Measurements from ENCODE around the gene WNT11.
"Not testable (repeated sequence)": the region's sequence is repeated elsewhere in the genome, so short reads cannot be mapped to it uniquely, and the experiment has no call there.

The WNT11 gene

GRCh38 chr11:76201056-76201455, 5.2 kb downstream of the WNT11 start:
- peaks cover 0 to 10% (median 4%) of the 10 kb centered on the region in 4 experiments for H3K4me1 ChIP-seq (ENCODE audit: control extremely low read depth in 1 of 4, control insufficient read depth in 4 of 4, insufficient read depth in 4 of 4, low read length in 3 of 4)
- ChIA-PET POLR2A (interaction anchor here (1.1 kb wide), 1 partner anchor 442 kb away, joined by 3 read pairs; no protein-coding TSS in a partner anchor), CTCF (interaction anchor here (1.3 to 1.4 kb wide), 2 partner anchors 9 to 118 kb away, joined by 3 to 4 read pairs; no protein-coding TSS in a partner anchor)
- whole genome bisulfite sequencing (ENCODE audit: insufficient coverage) = 95% methylated on average over 8 of the region's 10 CpGs
- H3K36me3 ChIP-seq (ENCODE audit: control insufficient read depth in 4 of 4, insufficient read depth in 4 of 4, low read length in 3 of 4) = no peaks in the 10 kb centered on the region
- H3K9me3 ChIP-seq (ENCODE audit: control extremely low read depth in 1 of 5, control insufficient read depth in 4 of 5, insufficient read depth in 2 of 5, low read depth in 1 of 5, low read length in 4 of 5) = no peaks in the 10 kb centered on the region
- peaks cover 0 to 25% (median 20%) of the 10 kb centered on the region in 5 experiments for H3K27me3 ChIP-seq (replicated peaks in 2 of 5; ENCODE audit: control insufficient read depth in 4 of 5, insufficient read depth in 5 of 5, low read length in 4 of 5)
- no peak overlapping the region for H3K27ac ChIP-seq (ENCODE audit: insufficient read depth in 1 of 2, low read depth in 1 of 2, low read length in 2 of 2, poor library complexity in 1 of 2, severe bottlenecking in 2 of 2)
- DNase-seq = no peak
- H3K4me3 ChIP-seq (ENCODE audit: control insufficient read depth in 1 of 7, extremely low read depth in 1 of 7, insufficient read depth in 4 of 7, low read depth in 2 of 7, low read length in 6 of 7) = no peak overlapping the region

DNA sequence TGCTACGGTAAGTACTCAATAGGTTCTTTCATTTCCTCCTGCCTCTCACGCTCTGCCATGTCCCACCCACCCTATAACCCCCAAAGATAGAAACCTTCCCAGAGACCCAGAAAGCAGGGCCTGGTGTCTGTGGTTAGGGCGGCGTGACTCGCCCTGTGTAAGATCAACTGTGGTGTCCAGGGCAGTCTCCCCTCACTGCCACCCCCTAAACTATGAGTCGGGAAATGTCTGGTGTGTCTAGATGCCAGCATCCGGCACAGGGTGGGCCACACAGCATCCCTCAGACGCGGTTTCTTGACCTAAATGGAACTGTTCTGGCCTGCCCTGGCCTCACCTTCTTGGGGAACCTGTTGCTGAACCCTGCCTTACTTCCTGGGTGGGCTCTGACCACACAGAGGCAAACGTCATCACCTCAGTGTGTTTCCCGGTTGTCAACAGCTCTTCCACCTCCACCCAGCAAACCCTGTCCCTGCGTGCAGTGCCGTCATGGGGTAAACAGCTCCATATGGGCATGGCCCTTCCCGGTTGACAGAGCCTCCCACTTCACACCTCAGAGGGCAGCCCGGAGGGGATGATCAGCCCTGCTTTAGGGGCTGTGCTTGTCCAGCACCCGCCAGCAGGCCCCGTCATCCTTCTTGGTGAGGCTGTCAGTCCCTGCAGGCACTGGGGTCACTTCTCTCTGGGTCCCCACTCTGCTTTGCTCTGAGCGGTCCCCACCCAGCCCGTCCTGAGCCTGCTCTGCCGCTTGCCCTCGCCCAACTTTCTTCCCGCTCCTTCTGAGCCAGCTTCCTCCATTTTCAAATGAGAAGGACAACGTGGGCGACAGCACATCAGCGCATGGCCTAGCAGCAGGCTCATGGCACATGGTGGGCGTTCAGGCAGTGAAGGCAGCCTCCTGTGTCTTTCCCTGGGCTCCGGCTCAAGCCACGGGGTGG, 6.0 kb downstream of the WNT11 start:
- ChIA-PET POLR2A (interaction anchor here (1.1 kb wide), 1 partner anchor 441 kb away, joined by 3 read pairs; no protein-coding TSS in a partner anchor), CTCF (interaction anchor here (1.3 to 1.4 kb wide), 2 partner anchors 10 to 119 kb away, joined by 3 to 4 read pairs; no protein-coding TSS in a partner anchor)
- Histone ChIP-seq H3K27me3 (replicated peaks in 2 of 5; ENCODE audit: control insufficient read depth in 4 of 5, insufficient read depth in 5 of 5, low read length in 4 of 5) (peaks cover 0 to 18% (median 13%) of the 10 kb centered on the region in 5 experiments), H3K4me1 (ENCODE audit: control extremely low read depth in 1 of 4, control insufficient read depth in 4 of 4, insufficient read depth in 4 of 4, low read length in 3 of 4) (peaks cover 0 to 2% (median 0%) of the 10 kb centered on the region in 4 experiments), H3K36me3 (ENCODE audit: control insufficient read depth in 4 of 4, insufficient read depth in 4 of 4, low read length in 3 of 4) (no peaks in the 10 kb centered on the region), H3K27ac (ENCODE audit: insufficient read depth in 1 of 2, low read depth in 1 of 2, low read length in 2 of 2, poor library complexity in 1 of 2, severe bottlenecking in 2 of 2) (no peak overlapping the region), H3K4me3 (ENCODE audit: control insufficient read depth in 1 of 7, extremely low read depth in 1 of 7, insufficient read depth in 4 of 7, low read depth in 2 of 7, low read length in 6 of 7) (no peak overlapping the region), H3K9me3 (ENCODE audit: control extremely low read depth in 1 of 5, control insufficient read depth in 4 of 5, insufficient read depth in 2 of 5, low read depth in 1 of 5, low read length in 4 of 5) (no peaks in the 10 kb centered on the region)
- WGBS (ENCODE audit: insufficient coverage) = 93% methylated on average over 25 of the region's 28 CpGs
- DNase-seq = no peak

- H3K27me3 ChIP-seq (replicated peaks in 2 of 5; ENCODE audit: control insufficient read depth in 4 of 5, insufficient read depth in 5 of 5, low read length in 4 of 5); POLR2A ChIA-PET; H3K4me3 ChIP-seq (ENCODE audit: control insufficient read depth in 1 of 7, extremely low read depth in 1 of 7, insufficient read depth in 4 of 7, low read depth in 2 of 7, low read length in 6 of 7); H3K4me1 ChIP-seq (ENCODE audit: control extremely low read depth in 1 of 4, control insufficient read depth in 4 of 4, insufficient read depth in 4 of 4, low read length in 3 of 4); H3K27ac ChIP-seq (ENCODE audit: insufficient read depth in 1 of 2, low read depth in 1 of 2, low read length in 2 of 2, poor library complexity in 1 of 2, severe bottlenecking in 2 of 2); H3K36me3 ChIP-seq (ENCODE audit: control insufficient read depth in 4 of 4, insufficient read depth in 4 of 4, low read length in 3 of 4); DNase-seq; H3K9me3 ChIP-seq (ENCODE audit: control extremely low read depth in 1 of 5, control insufficient read depth in 4 of 5, insufficient read depth in 2 of 5, low read depth in 1 of 5, low read length in 4 of 5): not testable (repeated sequence)
- CTCF ChIA-PET = interaction anchor here (1.0 kb wide), 2 partner anchors 8 to 303 kb away, joined by 3 to 4 read pairs; no protein-coding TSS in a partner anchor
- WGBS (ENCODE audit: insufficient coverage) = 100% methylated on average over 5 of the region's 6 CpGs
Measured at GRCh38 chr11:76198691-76199090, 7.6 kb downstream of the WNT11 start.

- CTCF ChIA-PET = interaction anchor here (1.0 to 1.4 kb wide), 3 partner anchors 9 to 302 kb away, joined by 3 to 4 read pairs (median 3); no protein-coding TSS in a partner anchor
- WGBS (ENCODE audit: insufficient coverage) = 97% methylated on average over 4 of the region's 6 CpGs
- H3K4me1 ChIP-seq (ENCODE audit: control extremely low read depth in 1 of 4, control insufficient read depth in 4 of 4, insufficient read depth in 4 of 4, low read length in 3 of 4) = no peaks in the 10 kb centered on the region
Measured at GRCh38 chr11:76197941-76198640, 8.2 kb downstream of the WNT11 start.

DNA sequence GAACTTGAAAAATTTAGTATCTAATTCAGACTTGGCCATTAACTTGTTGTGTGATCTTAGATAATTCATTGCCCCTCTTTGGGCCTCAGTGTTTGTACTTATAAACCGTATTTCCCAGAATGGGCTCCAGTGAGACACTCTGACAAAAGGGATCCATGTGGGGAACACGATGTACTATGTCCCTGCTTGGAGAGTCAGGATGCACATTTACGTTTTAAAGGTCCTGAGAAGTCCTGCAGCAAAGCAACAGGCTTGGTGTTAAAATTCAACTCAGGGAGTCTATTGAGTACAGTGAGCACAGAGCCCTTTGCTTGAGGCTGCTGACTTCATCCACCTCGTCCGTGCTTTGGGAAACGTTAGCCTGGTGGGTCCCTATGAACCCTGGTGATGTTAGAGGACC, 9.0 kb downstream of the WNT11 start:
- Histone ChIP-seq H3K27ac (ENCODE audit: insufficient read depth in 1 of 2, low read depth in 1 of 2, low read length in 2 of 2, poor library complexity in 1 of 2, severe bottlenecking in 2 of 2) (no peak overlapping the region), H3K9me3 (ENCODE audit: control extremely low read depth in 1 of 5, control insufficient read depth in 4 of 5, insufficient read depth in 2 of 5, low read depth in 1 of 5, low read length in 4 of 5) (no peaks in the 10 kb centered on the region), H3K36me3 (ENCODE audit: control insufficient read depth in 4 of 4, insufficient read depth in 4 of 4, low read length in 3 of 4) (no peaks in the 10 kb centered on the region), H3K4me1 (ENCODE audit: control extremely low read depth in 1 of 4, control insufficient read depth in 4 of 4, insufficient read depth in 4 of 4, low read length in 3 of 4) (no peaks in the 10 kb centered on the region), H3K27me3 (replicated peaks in 2 of 5; ENCODE audit: control insufficient read depth in 4 of 5, insufficient read depth in 5 of 5, low read length in 4 of 5) (no peaks in the 10 kb centered on the region), H3K4me3 (ENCODE audit: control insufficient read depth in 1 of 7, extremely low read depth in 1 of 7, insufficient read depth in 4 of 7, low read depth in 2 of 7, low read length in 6 of 7) (no peak overlapping the region)
- POLR2A ChIA-PET = no interaction called here
- DNase-seq = no peak
- 99% methylated on average over 6 of the region's 6 CpGs for WGBS (ENCODE audit: insufficient coverage)
- CTCF ChIA-PET = interaction anchor here (0.9 to 1.4 kb wide), 2 partner anchors 10 to 13 kb away, joined by 3 to 5 read pairs; no protein-coding TSS in a partner anchor

More at GRCh38 chr11:76197941-76198640, 8.2 kb downstream of the WNT11 start:
- no peak for DNase-seq
- Histone ChIP-seq H3K9me3 (ENCODE audit: control extremely low read depth in 1 of 5, control insufficient read depth in 4 of 5, insufficient read depth in 2 of 5, low read depth in 1 of 5, low read length in 4 of 5) (no peaks in the 10 kb centered on the region), H3K27me3 (replicated peaks in 2 of 5; ENCODE audit: control insufficient read depth in 4 of 5, insufficient read depth in 5 of 5, low read length in 4 of 5) (no peaks in the 10 kb centered on the region), H3K4me3 (ENCODE audit: control insufficient read depth in 1 of 7, extremely low read depth in 1 of 7, insufficient read depth in 4 of 7, low read depth in 2 of 7, low read length in 6 of 7) (no peak overlapping the region), H3K27ac (ENCODE audit: insufficient read depth in 1 of 2, low read depth in 1 of 2, low read length in 2 of 2, poor library complexity in 1 of 2, severe bottlenecking in 2 of 2) (no peak overlapping the region), H3K36me3 (ENCODE audit: control insufficient read depth in 4 of 4, insufficient read depth in 4 of 4, low read length in 3 of 4) (no peaks in the 10 kb centered on the region)
- POLR2A ChIA-PET = no interaction called here

DNA sequence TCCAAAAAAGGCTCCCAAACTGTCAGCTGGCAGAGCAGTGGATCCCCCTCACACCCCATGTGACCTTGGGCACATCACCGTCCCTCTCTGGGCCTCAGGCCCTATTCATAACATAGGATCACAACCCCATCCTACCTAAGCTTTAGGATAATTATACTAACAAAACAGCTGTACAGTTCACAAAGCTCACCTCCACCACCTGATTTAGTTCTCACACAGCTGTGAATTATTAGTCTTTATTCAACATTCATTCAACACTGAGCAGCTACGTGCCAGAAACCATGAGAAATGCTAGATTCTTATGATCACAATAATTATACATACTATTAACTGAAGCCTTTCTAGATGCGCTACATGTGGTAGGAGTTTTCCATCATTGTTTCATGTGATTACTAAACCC, 9.5 kb downstream of the WNT11 start:
- CTCF ChIA-PET = interaction anchor here (0.9 to 1.4 kb wide), 2 partner anchors 10 to 12 kb away, joined by 3 to 5 read pairs; no protein-coding TSS in a partner anchor
- no peak overlapping the region for H3K27ac ChIP-seq (ENCODE audit: insufficient read depth in 1 of 2, low read depth in 1 of 2, low read length in 2 of 2, poor library complexity in 1 of 2, severe bottlenecking in 2 of 2)
- no peaks in the 10 kb centered on the region for H3K4me1 ChIP-seq (ENCODE audit: control extremely low read depth in 1 of 4, control insufficient read depth in 4 of 4, insufficient read depth in 4 of 4, low read length in 3 of 4)
- POLR2A ChIA-PET = no interaction called here
- H3K27me3 ChIP-seq (replicated peaks in 2 of 5; ENCODE audit: control insufficient read depth in 4 of 5, insufficient read depth in 5 of 5, low read length in 4 of 5) = no peaks in the 10 kb centered on the region
- H3K4me3 ChIP-seq (ENCODE audit: control insufficient read depth in 1 of 7, extremely low read depth in 1 of 7, insufficient read depth in 4 of 7, low read depth in 2 of 7, low read length in 6 of 7) = no peak overlapping the region
- 67% methylated on average over 1 of the region's 3 CpGs for WGBS (ENCODE audit: insufficient coverage)
- no peaks in the 10 kb centered on the region for H3K9me3 ChIP-seq (ENCODE audit: control extremely low read depth in 1 of 5, control insufficient read depth in 4 of 5, insufficient read depth in 2 of 5, low read depth in 1 of 5, low read length in 4 of 5)
- no peak for DNase-seq
- no peaks in the 10 kb centered on the region for H3K36me3 ChIP-seq (ENCODE audit: control insufficient read depth in 4 of 4, insufficient read depth in 4 of 4, low read length in 3 of 4)
